HG03520 (cell line): Measurements from ENCODE around the gene AP3M1.
"Not testable (repeated sequence)": the region's sequence is repeated elsewhere in the genome, so short reads cannot be mapped to it uniquely, and the experiment has no call there.

Experiments
- ATAC-seq: cut with Tn5 transposase; IDR thresholded peaks from one replicate; pipeline ENCODE4 v1.9.1; 2021; ENCODE audit warnings: mild to moderate bottlenecking, moderate library complexity; ENCODE audit not compliant: unreplicated experiment

The AP3M1 gene

GRCh38 chr10:74163319-74164068 lies 12.9 kb upstream of the AP3M1 start:
- ATAC-seq, result no peak

GRCh38 chr10:74160013-74160412 lies 9.4 kb upstream of the AP3M1 start:
- no peak for ATAC-seq

GRCh38 chr10:74156919-74157289 lies 6.3 kb upstream of the AP3M1 start:
- ATAC-seq, result no peak

- no peak for ATAC-seq
Observed at GRCh38 chr10:74153676-74154075, 3.0 kb upstream of the AP3M1 start.

GRCh38 chr10:74153123-74153522 lies 2.5 kb upstream of the AP3M1 start:
- no peak for ATAC-seq

GRCh38 chr10:74151879-74152722 lies 1.5 kb upstream of the AP3M1 start:
- no peak for ATAC-seq

GRCh38 chr10:74150990-74151878 lies 606 bp upstream of the AP3M1 start, which contains the start of gene ADK:
Gene ADK, plus strand, starts transcription at chr10:74151221. Its CDS starts 58 bp downstream, at chr10:74151279.
- ATAC-seq, result peak; percentile 72

- not testable (repeated sequence) for ATAC-seq
Observed at GRCh38 chr10:74146980-74147379, 3.6 kb downstream of the AP3M1 start.

- ATAC-seq, result no peak
Observed at GRCh38 chr10:74145133-74145532, 5.5 kb downstream of the AP3M1 start.

- no peak for ATAC-seq
Observed at GRCh38 chr10:74140553-74140952, 10.1 kb downstream of the AP3M1 start.

- ATAC-seq, result no peak
Observed at GRCh38 chr10:74139981-74140380, 10.6 kb downstream of the AP3M1 start.

GRCh38 chr10:74138596-74138995 lies 12.0 kb downstream of the AP3M1 start:
- not testable (repeated sequence) for ATAC-seq

- ATAC-seq, result no peak
Observed at GRCh38 chr10:74137992-74138391, 12.6 kb downstream of the AP3M1 start.

GRCh38 chr10:74135452-74135851 lies 15.2 kb downstream of the AP3M1 start:
- no peak for ATAC-seq

GRCh38 chr10:74133923-74134820 lies 16.5 kb downstream of the AP3M1 start:
- no peak for ATAC-seq

GRCh38 chr10:74123081-74123480 lies 27.5 kb downstream of the AP3M1 start:
- ATAC-seq, result no peak

GRCh38 chr10:74122060-74122459 lies 28.6 kb downstream of the AP3M1 start:
- ATAC-seq, result no peak

GRCh38 chr10:74121368-74121767 lies 29.3 kb downstream of the AP3M1 start:
- ATAC-seq, result no peak

GRCh38 chr10:74120911-74121310 lies 29.7 kb downstream of the AP3M1 start:
- no peak for ATAC-seq

GRCh38 chr10:74118804-74119203 lies 31.8 kb downstream of the AP3M1 start:
- ATAC-seq, result no peak
